ENCODE data around the gene MUC4. TPM values are rescaled to one million over a fixed set of nuclear protein-coding genes. Genes with fewer than 3 reads are reported as not detected.
A peak's percentile ranks its signal among the peaks of the same experiment; 100 is the strongest.

The MUC4 gene
- total RNA-seq, 1 experiment from 2014 or later, result not detected

DNA sequence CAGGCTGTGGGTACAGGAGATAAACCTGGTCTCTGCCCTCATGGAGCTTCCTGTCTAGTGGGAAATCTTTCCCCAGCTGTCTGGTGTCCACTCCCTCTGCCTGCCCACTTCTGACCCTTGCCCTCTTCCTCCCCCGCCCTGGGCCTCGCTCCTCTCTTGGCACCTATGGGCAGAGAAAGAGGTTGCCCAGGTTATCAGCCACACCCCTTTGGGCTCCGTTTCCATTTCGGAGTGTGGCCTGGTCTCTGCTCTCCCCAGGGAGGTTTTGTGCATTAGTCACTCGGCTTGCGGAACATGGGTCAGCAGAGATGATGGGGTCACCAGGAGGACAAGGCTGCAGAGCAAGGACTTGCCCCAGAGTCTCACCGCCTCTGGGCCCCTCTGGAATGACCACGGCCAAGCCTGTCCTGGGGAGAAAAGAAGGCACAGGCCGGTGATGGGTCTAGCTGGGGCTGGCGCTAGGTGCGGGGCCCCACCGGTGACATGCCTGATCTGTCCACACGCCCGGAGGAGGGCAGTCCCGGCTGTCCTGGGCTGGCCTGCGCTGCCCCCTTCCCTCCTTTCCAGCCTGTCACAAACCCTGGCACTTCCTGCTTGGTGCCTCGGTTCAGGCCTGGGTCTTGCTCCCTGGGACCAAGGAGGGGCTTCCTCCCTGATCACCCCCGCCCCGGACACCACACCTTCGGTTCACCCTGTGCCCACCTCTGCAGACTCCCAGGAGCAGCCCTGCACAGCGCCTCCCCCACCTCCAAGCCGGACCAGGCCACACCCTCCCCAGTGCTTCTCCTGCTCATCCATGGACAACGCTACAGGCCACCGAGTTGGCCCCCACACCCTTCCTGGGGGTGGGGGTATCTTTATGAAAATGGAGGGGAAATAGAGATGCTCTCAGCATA is 35.6 kb upstream of the MUC4 start:
- intact Hi-C loops (cut with micrococcal nuclease), result no loop called here
- Histone ChIP-seq H3K4me2 (ENCODE audit: low read length) (no peak overlapping the region), H3K9me3 (ENCODE audit: low read length) (no peaks in the 10 kb centered on the region), H3K27me3 (ENCODE audit: low read length) (no peaks in the 10 kb centered on the region), H3K79me2 (ENCODE audit: low read length) (no peaks in the 10 kb centered on the region), H3K36me3 (ENCODE audit: low read depth, low read length) (no peaks in the 10 kb centered on the region), H3K4me3 (ENCODE audit: low read length) (no peak overlapping the region), H2AFZ (ENCODE audit: low read length) (no peak overlapping the region), H3K9me2 (replicated peaks; ENCODE audit: low read length) (no peaks in the 10 kb centered on the region), H3K27ac (ENCODE audit: low read length) (no peak overlapping the region), H3K4me1 (ENCODE audit: insufficient read depth, low read length) (peaks cover 7% of the 10 kb centered on the region), H4K20me1 (ENCODE audit: low read length) (no peaks in the 10 kb centered on the region), H3K9ac (ENCODE audit: low read length) (no peak overlapping the region), H3F3A (ENCODE audit: low read length, unreplicated experiment) (no peaks in the 10 kb centered on the region)
- ChIA-PET POLR2A (ENCODE audit: unreplicated experiment) (no interaction called here), CTCF (no interaction called here)
- BruUV-seq (replicated peaks), result no TSS peak
- DNase-seq (peak; percentile 55), ATAC-seq (peak; percentile 26)
- TF ChIP-seq, protein P1, sequence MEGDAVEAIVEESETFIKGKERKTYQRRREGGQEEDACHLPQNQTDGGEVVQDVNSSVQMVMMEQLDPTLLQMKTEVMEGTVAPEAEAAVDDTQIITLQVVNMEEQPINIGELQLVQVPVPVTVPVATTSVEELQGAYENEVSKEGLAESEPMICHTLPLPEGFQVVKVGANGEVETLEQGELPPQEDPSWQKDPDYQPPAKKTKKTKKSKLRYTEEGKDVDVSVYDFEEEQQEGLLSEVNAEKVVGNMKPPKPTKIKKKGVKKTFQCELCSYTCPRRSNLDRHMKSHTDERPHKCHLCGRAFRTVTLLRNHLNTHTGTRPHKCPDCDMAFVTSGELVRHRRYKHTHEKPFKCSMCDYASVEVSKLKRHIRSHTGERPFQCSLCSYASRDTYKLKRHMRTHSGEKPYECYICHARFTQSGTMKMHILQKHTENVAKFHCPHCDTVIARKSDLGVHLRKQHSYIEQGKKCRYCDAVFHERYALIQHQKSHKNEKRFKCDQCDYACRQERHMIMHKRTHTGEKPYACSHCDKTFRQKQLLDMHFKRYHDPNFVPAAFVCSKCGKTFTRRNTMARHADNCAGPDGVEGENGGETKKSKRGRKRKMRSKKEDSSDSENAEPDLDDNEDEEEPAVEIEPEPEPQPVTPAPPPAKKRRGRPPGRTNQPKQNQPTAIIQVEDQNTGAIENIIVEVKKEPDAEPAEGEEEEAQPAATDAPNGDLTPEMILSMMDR (conservative IDR thresholded peaks at IDR 0.05; ENCODE audit: low read depth, low read length), result no peak
- TF ChIP-seq EZH2phosphoT487 (IDR thresholded peaks at IDR 0.05; ENCODE audit: borderline replicate concordance, low read length) (no peak), EZH2 (IDR thresholded peaks at IDR 0.05; ENCODE audit: low read length, unreplicated experiment) (no peak)

DNA sequence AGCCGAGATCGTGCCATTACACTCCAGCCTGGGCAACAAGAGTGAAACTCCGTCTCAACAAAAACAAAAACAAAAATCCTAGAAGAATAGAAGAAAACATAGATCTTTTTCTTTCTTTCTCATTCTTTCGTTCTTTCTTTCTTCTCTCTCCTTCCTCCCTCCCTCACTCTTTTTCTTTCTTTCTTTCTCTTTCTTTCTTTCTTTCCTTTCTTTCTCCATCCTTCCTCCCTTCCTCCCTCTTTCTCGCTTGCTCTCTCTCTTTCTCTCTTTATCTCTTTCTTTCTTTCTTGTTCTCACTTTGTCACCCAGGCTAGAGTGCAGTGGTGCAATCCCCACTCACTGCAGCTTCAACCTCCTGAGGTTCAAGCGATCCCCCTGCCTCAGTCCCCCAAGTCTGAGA is 33.8 kb upstream of the MUC4 start:
- no TSS peak for BruUV-seq (replicated peaks)
- Histone ChIP-seq H4K20me1 (ENCODE audit: low read length) (no peaks in the 10 kb centered on the region), H3K9me3 (ENCODE audit: low read length) (no peaks in the 10 kb centered on the region), H3K4me3 (ENCODE audit: low read length) (no peak overlapping the region), H3K9me2 (replicated peaks; ENCODE audit: low read length) (no peaks in the 10 kb centered on the region), H3K36me3 (ENCODE audit: low read depth, low read length) (no peaks in the 10 kb centered on the region), H3F3A (ENCODE audit: low read length, unreplicated experiment) (no peaks in the 10 kb centered on the region), H2AFZ (ENCODE audit: low read length) (no peak overlapping the region), H3K4me2 (ENCODE audit: low read length) (no peak overlapping the region), H3K27me3 (ENCODE audit: low read length) (no peaks in the 10 kb centered on the region), H3K79me2 (ENCODE audit: low read length) (no peaks in the 10 kb centered on the region), H3K4me1 (ENCODE audit: insufficient read depth, low read length) (peaks cover 7% of the 10 kb centered on the region), H3K27ac (ENCODE audit: low read length) (no peak overlapping the region), H3K9ac (ENCODE audit: low read length) (no peak overlapping the region)
- DNase-seq (no peak), ATAC-seq (no peak)
- TF ChIP-seq EZH2phosphoT487 (IDR thresholded peaks at IDR 0.05; ENCODE audit: borderline replicate concordance, low read length) (no peak), EZH2 (IDR thresholded peaks at IDR 0.05; ENCODE audit: low read length, unreplicated experiment) (no peak)
- TF ChIP-seq, protein P1 (conservative IDR thresholded peaks at IDR 0.05; ENCODE audit: low read depth, low read length), result no peak
- POLR2A ChIA-PET (ENCODE audit: unreplicated experiment), result no interaction called here
- CTCF ChIA-PET, result no interaction called here
- intact Hi-C loops (cut with micrococcal nuclease), result no loop called here

DNA sequence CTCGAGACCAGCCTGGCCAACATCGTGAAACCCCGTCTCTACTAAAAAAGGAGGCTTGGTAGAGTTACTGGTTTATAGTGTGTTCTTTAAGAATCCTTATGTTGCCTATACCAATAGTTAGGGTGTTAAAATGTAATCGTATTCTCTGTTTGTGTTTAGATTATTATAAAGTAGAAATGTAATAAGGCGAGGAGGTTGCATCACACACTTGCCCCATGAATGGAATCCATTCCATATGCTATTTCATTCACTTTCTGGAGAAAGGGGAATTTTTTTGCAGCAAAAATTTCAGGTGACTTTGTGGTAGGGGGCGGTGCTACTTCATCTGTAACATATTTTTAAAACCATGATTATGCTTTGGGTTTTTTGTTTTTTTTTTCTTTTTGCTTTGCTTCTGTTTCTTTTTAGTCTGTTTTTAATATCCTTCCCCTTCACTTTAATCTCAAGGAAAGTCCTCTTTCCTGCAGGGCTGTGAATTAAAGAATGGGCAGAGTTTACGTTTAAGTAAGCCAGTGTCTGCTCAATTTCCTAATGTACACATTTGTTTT is 33.0 kb upstream of the MUC4 start:
- no peaks in the 10 kb centered on the region for H3K79me2 ChIP-seq (ENCODE audit: low read length)
- H3K27ac ChIP-seq (ENCODE audit: low read length), result no peak overlapping the region
- ATAC-seq (no peak), DNase-seq (no peak)
- no TSS peak for BruUV-seq (replicated peaks)
- CTCF ChIA-PET, result no interaction called here
- H2AFZ ChIP-seq (ENCODE audit: low read length), result no peak overlapping the region
- no peak overlapping the region for H3K9ac ChIP-seq (ENCODE audit: low read length)
- H3K9me2 ChIP-seq (replicated peaks; ENCODE audit: low read length), result no peaks in the 10 kb centered on the region
- no peaks in the 10 kb centered on the region for H3K27me3 ChIP-seq (ENCODE audit: low read length)
- intact Hi-C loops (cut with micrococcal nuclease), result no loop called here
- no peaks in the 10 kb centered on the region for H3F3A ChIP-seq (ENCODE audit: low read length, unreplicated experiment)
- H3K36me3 ChIP-seq (ENCODE audit: low read depth, low read length), result no peaks in the 10 kb centered on the region
- H4K20me1 ChIP-seq (ENCODE audit: low read length), result no peaks in the 10 kb centered on the region
- H3K4me1 ChIP-seq (ENCODE audit: insufficient read depth, low read length), result peaks cover 7% of the 10 kb centered on the region
- H3K9me3 ChIP-seq (ENCODE audit: low read length), result no peaks in the 10 kb centered on the region
- TF ChIP-seq EZH2 (IDR thresholded peaks at IDR 0.05; ENCODE audit: low read length, unreplicated experiment) (no peak), EZH2phosphoT487 (IDR thresholded peaks at IDR 0.05; ENCODE audit: borderline replicate concordance, low read length) (no peak)
- TF ChIP-seq, protein P1 (conservative IDR thresholded peaks at IDR 0.05; ENCODE audit: low read depth, low read length), result no peak
- H3K4me3 ChIP-seq (ENCODE audit: low read length), result no peak overlapping the region
- POLR2A ChIA-PET (ENCODE audit: unreplicated experiment), result no interaction called here
- no peak overlapping the region for H3K4me2 ChIP-seq (ENCODE audit: low read length)
